Measurements from ENCODE around the gene POLDIP3. TPM values are rescaled to one million over a fixed set of nuclear protein-coding genes. Genes with fewer than 3 reads are reported as not detected.
A peak's percentile ranks its signal among the peaks of the same experiment; 100 is the strongest.
"Not testable (repeated sequence)": the region's sequence is repeated elsewhere in the genome, so short reads cannot be mapped to it uniquely, and the experiment has no call there.

The POLDIP3 gene
- total RNA-seq, 4 donors from 2014 or later, result 32.4 to 61.1 (median 45.7) TPM

DNA sequence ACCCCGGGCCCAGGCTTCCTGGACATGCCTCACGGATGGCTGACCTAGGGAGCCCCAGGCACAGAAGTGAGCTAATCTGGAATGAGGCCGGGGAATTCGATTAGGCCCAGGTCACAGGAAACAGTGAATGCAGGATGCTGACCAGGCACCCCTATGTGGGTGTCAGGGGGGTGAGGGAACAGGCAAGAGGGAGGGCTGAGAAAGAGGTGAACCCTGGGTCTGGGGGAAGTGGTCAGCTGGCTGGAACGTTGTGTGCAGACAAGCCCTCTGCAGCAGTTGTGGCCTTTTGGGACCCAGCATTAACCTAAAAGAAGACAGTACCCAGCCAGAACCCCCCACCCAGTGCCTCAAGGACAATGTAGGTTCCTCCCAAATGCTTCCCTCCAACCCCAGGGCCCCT is 52.8 kb downstream of the POLDIP3 start:
- no peak overlapping the region for H3K4me3 ChIP-seq
- H3K36me3 ChIP-seq, result peaks cover 7% of the 10 kb centered on the region
- TF ChIP-seq POLR2AphosphoS5 (IDR thresholded peaks at IDR 0.05), result no peak
- TF ChIP-seq POLR2A (IDR thresholded peaks at IDR 0.05), result no peak
- TF ChIP-seq EP300 (IDR thresholded peaks at IDR 0.05), result no peak
- TF ChIP-seq, protein P1, sequence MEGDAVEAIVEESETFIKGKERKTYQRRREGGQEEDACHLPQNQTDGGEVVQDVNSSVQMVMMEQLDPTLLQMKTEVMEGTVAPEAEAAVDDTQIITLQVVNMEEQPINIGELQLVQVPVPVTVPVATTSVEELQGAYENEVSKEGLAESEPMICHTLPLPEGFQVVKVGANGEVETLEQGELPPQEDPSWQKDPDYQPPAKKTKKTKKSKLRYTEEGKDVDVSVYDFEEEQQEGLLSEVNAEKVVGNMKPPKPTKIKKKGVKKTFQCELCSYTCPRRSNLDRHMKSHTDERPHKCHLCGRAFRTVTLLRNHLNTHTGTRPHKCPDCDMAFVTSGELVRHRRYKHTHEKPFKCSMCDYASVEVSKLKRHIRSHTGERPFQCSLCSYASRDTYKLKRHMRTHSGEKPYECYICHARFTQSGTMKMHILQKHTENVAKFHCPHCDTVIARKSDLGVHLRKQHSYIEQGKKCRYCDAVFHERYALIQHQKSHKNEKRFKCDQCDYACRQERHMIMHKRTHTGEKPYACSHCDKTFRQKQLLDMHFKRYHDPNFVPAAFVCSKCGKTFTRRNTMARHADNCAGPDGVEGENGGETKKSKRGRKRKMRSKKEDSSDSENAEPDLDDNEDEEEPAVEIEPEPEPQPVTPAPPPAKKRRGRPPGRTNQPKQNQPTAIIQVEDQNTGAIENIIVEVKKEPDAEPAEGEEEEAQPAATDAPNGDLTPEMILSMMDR (IDR thresholded peaks at IDR 0.05), result no peak
- no peak for DNase-seq (ENCODE audit: low spot score in 2 of 2)
- H3K4me1 ChIP-seq, result no peaks in the 10 kb centered on the region
- 68% methylated on average over 4 of the region's 5 CpGs for WGBS
- H3K27me3 ChIP-seq, result no peaks in the 10 kb centered on the region
- H3K9me3 ChIP-seq, result no peaks in the 10 kb centered on the region
- H3K27ac ChIP-seq, result no peak overlapping the region

DNA sequence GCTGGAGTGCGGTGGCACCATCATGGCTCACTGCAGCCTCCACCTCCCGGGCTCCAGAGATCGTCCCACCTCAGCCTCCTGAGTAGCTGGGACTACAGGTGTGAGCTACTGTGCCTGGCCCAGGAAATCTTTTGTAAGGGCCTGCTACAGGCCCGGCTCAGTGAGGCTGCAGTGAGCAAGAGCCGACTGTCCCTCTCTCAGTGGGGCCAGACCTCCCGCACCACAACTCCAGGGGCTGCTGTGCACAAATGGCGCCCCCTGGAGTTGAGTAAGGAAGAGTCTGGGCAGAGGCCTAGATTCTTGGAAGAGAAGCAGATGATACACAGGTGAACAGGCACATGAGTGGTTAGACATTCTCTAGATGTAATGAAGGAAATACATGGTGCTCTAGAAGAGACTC is 53.9 kb downstream of the POLDIP3 start:
- Histone ChIP-seq H3K27me3 (no peaks in the 10 kb centered on the region), H3K9me3 (no peaks in the 10 kb centered on the region), H3K36me3 (peaks cover 3% of the 10 kb centered on the region), H3K27ac (no peak overlapping the region), H3K4me1 (no peaks in the 10 kb centered on the region), H3K4me3 (no peak overlapping the region)
- DNase-seq (ENCODE audit: low spot score in 2 of 2), result no peak
- TF ChIP-seq, protein P1 (IDR thresholded peaks at IDR 0.05), result peak in 1 of 2 donors; percentile 35
- no peak for TF ChIP-seq POLR2AphosphoS5 (IDR thresholded peaks at IDR 0.05)
- WGBS, result 87% methylated on average over 7 of the region's 7 CpGs

DNA sequence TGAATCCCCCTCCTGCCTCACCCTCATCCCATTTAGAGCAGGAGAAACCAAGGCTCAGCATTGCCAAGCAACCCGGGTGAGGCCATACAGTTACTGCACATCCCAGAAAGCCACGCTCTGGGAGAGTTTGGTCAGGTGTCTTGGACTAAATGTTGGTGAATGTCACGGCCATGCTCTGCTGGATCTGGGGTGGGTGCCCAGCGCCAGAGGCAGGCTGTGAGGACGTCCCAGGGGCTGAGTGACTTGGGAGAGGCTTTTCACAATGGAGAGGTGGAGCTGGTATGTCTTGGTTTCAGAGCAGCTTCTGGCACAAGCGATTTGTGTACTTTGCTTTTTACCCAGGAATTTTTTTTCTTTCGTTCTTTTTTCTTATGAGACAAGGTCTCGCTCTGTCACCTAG is 54.3 kb downstream of the POLDIP3 start:
- Histone ChIP-seq H3K27ac (no peak overlapping the region), H3K9me3 (no peaks in the 10 kb centered on the region)

DNA sequence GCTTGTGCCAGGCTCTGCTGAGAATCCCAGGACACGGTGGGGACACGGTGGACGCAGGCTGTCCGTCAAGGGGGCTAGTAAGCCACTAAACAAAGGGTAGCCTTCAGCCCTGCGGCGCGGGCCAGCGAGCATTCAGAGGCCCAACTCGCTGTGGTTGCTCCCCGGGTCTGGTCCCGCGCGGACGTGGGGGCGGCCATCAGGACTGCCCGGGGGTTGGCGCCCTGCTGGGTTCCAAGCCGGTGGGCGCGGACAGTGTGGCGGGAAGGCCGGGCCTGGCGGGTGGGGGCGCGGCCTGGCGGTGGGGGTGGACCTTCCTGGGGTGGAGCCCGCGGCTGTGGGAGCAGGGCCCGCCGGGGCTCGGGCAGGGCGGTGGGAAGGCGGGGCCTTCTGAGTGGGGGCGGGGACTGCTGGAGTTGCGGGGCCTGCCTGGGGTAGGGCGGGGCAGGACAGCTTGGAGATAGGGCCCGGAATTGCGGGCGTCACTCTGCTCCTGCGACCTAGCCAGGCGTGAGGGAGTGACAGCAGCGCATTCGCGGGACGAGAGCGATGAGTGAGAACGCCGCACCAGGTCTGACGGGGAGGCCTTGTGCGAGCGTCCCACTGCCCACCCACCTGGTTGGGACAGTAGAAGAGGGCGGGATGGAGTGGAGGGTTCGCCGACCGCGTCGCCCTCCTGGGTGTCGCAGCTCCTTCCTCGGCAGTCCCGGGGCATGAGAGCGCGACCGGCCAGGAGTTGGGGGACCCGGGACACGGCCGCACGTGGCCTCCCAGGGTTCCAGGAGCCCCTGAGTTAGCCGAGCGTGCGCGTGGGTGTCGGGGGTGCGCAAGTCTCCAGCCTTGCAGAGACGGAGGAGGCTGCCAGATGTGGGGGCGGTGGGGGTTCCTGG is 61.0 kb downstream of the POLDIP3 start, which contains the start of gene SERHL2:
TSS of gene SERHL2 (plus strand) at position 482 of the 887 bp plus-strand sequence. CDS start at position 547, 65 bp downstream.
- peak; percentile 94 to 97 for DNase-seq (ENCODE audit: low spot score in 2 of 2)
- Histone ChIP-seq H3K4me3 (peak within 1 kb of the TSS; percentile 53), H3K36me3 (no peaks in the 10 kb centered on the region), H3K27ac (no peak within 1 kb of the TSS), H3K27me3 (no peaks in the 10 kb centered on the region), H3K4me1 (peaks cover 18% of the 10 kb centered on the region), H3K9me3 (no peaks in the 10 kb centered on the region)
- TF ChIP-seq, protein P1 (IDR thresholded peaks at IDR 0.05), result no peak
- TF ChIP-seq POLR2A (IDR thresholded peaks at IDR 0.05) (no peak), EP300 (IDR thresholded peaks at IDR 0.05) (no peak), POLR2AphosphoS5 (IDR thresholded peaks at IDR 0.05) (no peak)
- 3% methylated on average over 23 of the region's 75 CpGs for WGBS

More for the DNA sequence above, 54.3 kb downstream of the POLDIP3 start:
- H3K4me1 ChIP-seq, result no peaks in the 10 kb centered on the region
- no peaks in the 10 kb centered on the region for H3K36me3 ChIP-seq
- TF ChIP-seq POLR2A (IDR thresholded peaks at IDR 0.05) (no peak), EP300 (IDR thresholded peaks at IDR 0.05) (no peak), POLR2AphosphoS5 (IDR thresholded peaks at IDR 0.05) (no peak)
- TF ChIP-seq, protein P1 (IDR thresholded peaks at IDR 0.05), result no peak
- DNase-seq (ENCODE audit: low spot score in 2 of 2), result no peak
- 88% methylated on average over 5 of the region's 8 CpGs for WGBS
- no peak overlapping the region for H3K4me3 ChIP-seq
- H3K27me3 ChIP-seq, result no peaks in the 10 kb centered on the region

DNA sequence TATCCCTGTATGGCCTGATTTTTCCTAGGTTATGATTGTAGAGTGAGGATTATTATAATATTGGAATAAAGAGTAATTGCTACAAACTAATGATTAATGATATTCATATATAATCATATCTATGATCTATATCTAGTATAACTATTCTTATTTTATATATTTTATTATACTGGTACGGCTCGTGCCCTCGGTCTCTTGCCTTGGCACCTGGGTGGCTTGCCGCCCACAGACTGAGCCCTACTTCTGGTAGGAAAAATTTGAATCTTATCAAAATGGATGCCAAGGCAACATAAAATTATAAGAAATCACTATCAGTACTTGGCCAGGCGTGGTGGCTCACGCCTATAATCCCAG is 62.4 kb downstream of the POLDIP3 start:
- not testable (repeated sequence) for H3K4me3 ChIP-seq; H3K36me3 ChIP-seq; DNase-seq (ENCODE audit: low spot score in 2 of 2); H3K27ac ChIP-seq; H3K27me3 ChIP-seq; H3K9me3 ChIP-seq
- 76% methylated on average over 6 of the region's 6 CpGs for WGBS
- peaks cover 18% of the 10 kb centered on the region for H3K4me1 ChIP-seq

Measured in suprapubic skin (tissue), 4 donors.